Liver (tissue), 9 donors: ENCODE results near the gene CCM2L. TPM values are rescaled to one million over a fixed set of nuclear protein-coding genes. Genes with fewer than 3 reads are reported as not detected.
"Not testable (repeated sequence)": the region's sequence is repeated elsewhere in the genome, so short reads cannot be mapped to it uniquely, and the experiment has no call there.

Source experiments
- DNase-seq: peaks from one replicate; pipeline ENCODE4 v3.0.0-alpha.2; 2017; ENCODE audit warnings: low spot score
- H3K27ac ChIP-seq, 2 donors: one replicate each; pipeline ENCODE4 v1.7.0; 2013; ENCODE audit warnings: inconsistent platforms in 2 of 2, low read length in 2 of 2, control low read depth in 1 of 2, low read depth in 1 of 2, mild to moderate bottlenecking in 1 of 2
- H3K27me3 ChIP-seq, 4 donors: one replicate each; pipeline versions ENCODE4 v1.6.1 to v1.7.0; 2013; ENCODE audit warnings: low read length in 3 of 4, inconsistent platforms in 1 of 4, mild to moderate bottlenecking in 1 of 4, moderate library complexity in 1 of 4; ENCODE audit not compliant: control insufficient read depth in 4 of 4, insufficient read depth in 4 of 4
- H3K36me3 ChIP-seq, 4 donors: one replicate each; pipeline versions ENCODE4 v1.6.1 to v1.7.0; 2013; ENCODE audit warnings: low read length in 3 of 4, mild to moderate bottlenecking in 3 of 4, low read depth in 1 of 4, moderate library complexity in 1 of 4; ENCODE audit not compliant: control insufficient read depth in 4 of 4, insufficient read depth in 3 of 4
- H3K4me1 ChIP-seq, 4 donors: one replicate each; pipeline versions ENCODE4 v1.6.1 to v1.7.0; 2013; ENCODE audit warnings: low read length in 3 of 4, mild to moderate bottlenecking in 3 of 4, moderate library complexity in 1 of 4; ENCODE audit not compliant: control insufficient read depth in 4 of 4, insufficient read depth in 4 of 4
- H3K4me3 ChIP-seq, 3 donors: one replicate each; pipeline versions ENCODE4 v1.6.1 to v1.7.0; 2013; ENCODE audit warnings: low read length in 3 of 3, control low read depth in 1 of 3, low read depth in 1 of 3, mild to moderate bottlenecking in 1 of 3
- H3K9ac ChIP-seq, 2 donors: one replicate each; pipeline ENCODE4 v1.7.0; 2013; ENCODE audit warnings: low read length in 2 of 2, mild to moderate bottlenecking in 2 of 2, moderate library complexity in 2 of 2, control low read depth in 1 of 2, low read depth in 1 of 2
- H3K9me3 ChIP-seq, 4 donors: one replicate each; pipeline versions ENCODE4 v1.6.1 to v1.7.0; 2013; ENCODE audit warnings: low read length in 3 of 4; ENCODE audit not compliant: control insufficient read depth in 4 of 4
- ATF3 ChIP-seq: IDR thresholded peaks from 2 replicates; pipeline ENCODE4 v1.6.1; 2016; ENCODE audit warnings: antibody characterized with exemption
- CTCF ChIP-seq: fragments of 150-350 bp; IDR thresholded peaks from 2 replicates; pipeline ENCODE4 v1.5.1; 2017; ENCODE audit warnings: improper control_type of control experiment, low read depth, low read length; ENCODE audit not compliant: missing input control
- EGR1 ChIP-seq, 2 donors: IDR thresholded peaks; 2 replicates each; pipeline ENCODE4 v1.6.1; 2016 to 2018; ENCODE audit warnings: antibody characterized with exemption in 2 of 2, low read depth in 2 of 2
- FOXA1 ChIP-seq: IDR thresholded peaks from 2 replicates; pipeline ENCODE4 v1.6.1; 2016; ENCODE audit warnings: antibody characterized with exemption
- FOXA2 ChIP-seq: IDR thresholded peaks from 2 replicates; pipeline ENCODE4 v1.6.1; 2016; ENCODE audit warnings: antibody characterized with exemption
- GABPA ChIP-seq, 2 donors: IDR thresholded peaks in 1 of 2; conservative IDR thresholded peaks in 1 of 2; 2 replicates each; pipeline ENCODE4 v1.6.1; 2016; ENCODE audit warnings: antibody characterized with exemption in 2 of 2, mild to moderate bottlenecking in 1 of 2, moderate library complexity in 1 of 2
- HNF4A ChIP-seq, 2 donors: conservative IDR thresholded peaks; 2 replicates each; pipeline ENCODE4 v1.6.1; 2016; ENCODE audit warnings: antibody characterized with exemption in 2 of 2, mild to moderate bottlenecking in 2 of 2
- HNF4G ChIP-seq: IDR thresholded peaks from 2 replicates; pipeline ENCODE4 v1.6.1; 2016; ENCODE audit warnings: antibody characterized with exemption
- JUND ChIP-seq, 2 donors: IDR thresholded peaks; 2 replicates each; pipeline ENCODE4 v1.6.1; 2016; ENCODE audit warnings: antibody characterized with exemption in 2 of 2
- NR2F2 ChIP-seq: IDR thresholded peaks from 2 replicates; pipeline ENCODE4 v1.6.1; 2016; ENCODE audit warnings: antibody characterized with exemption
- RAD21 ChIP-seq, 2 donors: IDR thresholded peaks; 2 replicates each; pipeline ENCODE4 v1.6.1; 2016; ENCODE audit warnings: antibody characterized with exemption in 2 of 2, mild to moderate bottlenecking in 2 of 2
- RXRA ChIP-seq, 2 donors: IDR thresholded peaks; 2 replicates each; pipeline ENCODE4 v1.6.1; 2017 to 2018; ENCODE audit warnings: antibody characterized with exemption in 2 of 2, mild to moderate bottlenecking in 1 of 2
- SP1 ChIP-seq: IDR thresholded peaks from 2 replicates; pipeline ENCODE4 v1.6.1; 2018; ENCODE audit warnings: antibody characterized with exemption, mild to moderate bottlenecking
- TAF1 ChIP-seq: conservative IDR thresholded peaks from 2 replicates; pipeline ENCODE4 v1.6.1; 2016; ENCODE audit warnings: antibody characterized with exemption, mild to moderate bottlenecking
- YY1 ChIP-seq: IDR thresholded peaks from 2 replicates; pipeline ENCODE4 v1.6.1; 2016; ENCODE audit warnings: antibody characterized with exemption, mild to moderate bottlenecking
- WGBS: extraction: QIAGEN DNeasy Blood & Tissue Kit; methylation state at CpG from one replicate; pipeline ENCODE4 v1.1.7; 2013; 5-methylcytosine and 5-hydroxymethylcytosine counted together
- polyA plus RNA-seq, 2 donors: library from polyadenylated mRNA; stranded (reverse) in 1 of 2; unstranded in 1 of 2; fragments of 200-250 nt in 1 of 2; fragments of >200 nt in 1 of 2; fragmentation: Nextera tagmentation in 1 of 2; extraction: Ambion mirVana in 1 of 2; gene quantifications; one replicate each; pipeline versions ENCODE4 v1.2.1 to v1.2.3, GENCODE V29; 2013 to 2015
- total RNA-seq, 2 donors: library from RNA; depleted of rRNA; stranded (reverse); fragments of >200 nt; gene quantifications; one replicate each; pipeline ENCODE4 v1.2.3, GENCODE V29; 2014
- TF ChIP-seq, protein P1 (sequence below): IDR thresholded peaks from 2 replicates; pipeline ENCODE4 v1.6.1; 2016; ENCODE audit warnings: antibody characterized with exemption
- TF ChIP-seq, protein P2 (sequence below): IDR thresholded peaks from 2 replicates; pipeline ENCODE4 v1.6.1; 2016; ENCODE audit warnings: antibody characterized with exemption
- TF ChIP-seq, protein P3 (sequence below): IDR thresholded peaks from 2 replicates; pipeline ENCODE4 v1.6.1; 2016; ENCODE audit warnings: antibody characterized with exemption, mild to moderate bottlenecking
- donor health status: healthy.
- donor health status: healthy.
- donor health status: healthy.
- donor health status: healthy.
- donor health status: healthy.

The CCM2L gene
- total and polyA plus RNA-seq, 4 donors = 0.31 to 2.1 (median 1.2) TPM

DNA sequence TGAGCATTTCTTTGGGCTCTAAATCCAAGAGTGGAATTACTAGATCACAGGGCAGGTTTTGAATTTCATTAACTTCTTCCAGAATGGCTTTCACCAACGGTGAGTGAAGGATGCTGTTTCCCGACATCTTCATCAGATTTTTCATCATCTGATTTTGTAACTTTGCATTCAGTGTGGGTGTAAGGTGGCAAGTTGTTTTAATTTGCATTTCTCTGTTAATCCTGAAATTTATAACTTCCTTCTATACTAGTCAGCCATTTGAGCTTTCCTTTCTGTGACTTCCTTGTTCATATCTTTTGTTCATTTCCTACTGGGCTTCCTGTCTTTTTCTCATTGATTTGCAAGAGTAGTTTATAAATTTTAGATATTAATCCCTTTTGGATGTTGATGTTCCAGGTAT lies 23.1 kb downstream of the CCM2L start:
- no peak overlapping the region for H3K9ac ChIP-seq
- H3K4me1 ChIP-seq = peaks cover 3 to 13% (median 7%) of the 10 kb centered on the region in 4 donors
- WGBS = 57% methylated on average over 2 of the region's 2 CpGs
- no peak overlapping the region for H3K4me3 ChIP-seq
- no peak overlapping the region for H3K27ac ChIP-seq
- no peak for DNase-seq
- H3K36me3 ChIP-seq = no peaks in the 10 kb centered on the region
- H3K9me3 ChIP-seq = no peaks in the 10 kb centered on the region
- TF ChIP-seq CTCF = no peak
- no peak for TF ChIP-seq TAF1
- TF ChIP-seq FOXA1 = no peak
- TF ChIP-seq, protein P1, sequence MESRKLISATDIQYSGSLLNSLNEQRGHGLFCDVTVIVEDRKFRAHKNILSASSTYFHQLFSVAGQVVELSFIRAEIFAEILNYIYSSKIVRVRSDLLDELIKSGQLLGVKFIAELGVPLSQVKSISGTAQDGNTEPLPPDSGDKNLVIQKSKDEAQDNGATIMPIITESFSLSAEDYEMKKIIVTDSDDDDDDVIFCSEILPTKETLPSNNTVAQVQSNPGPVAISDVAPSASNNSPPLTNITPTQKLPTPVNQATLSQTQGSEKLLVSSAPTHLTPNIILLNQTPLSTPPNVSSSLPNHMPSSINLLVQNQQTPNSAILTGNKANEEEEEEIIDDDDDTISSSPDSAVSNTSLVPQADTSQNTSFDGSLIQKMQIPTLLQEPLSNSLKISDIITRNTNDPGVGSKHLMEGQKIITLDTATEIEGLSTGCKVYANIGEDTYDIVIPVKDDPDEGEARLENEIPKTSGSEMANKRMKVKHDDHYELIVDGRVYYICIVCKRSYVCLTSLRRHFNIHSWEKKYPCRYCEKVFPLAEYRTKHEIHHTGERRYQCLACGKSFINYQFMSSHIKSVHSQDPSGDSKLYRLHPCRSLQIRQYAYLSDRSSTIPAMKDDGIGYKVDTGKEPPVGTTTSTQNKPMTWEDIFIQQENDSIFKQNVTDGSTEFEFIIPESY = no peak
- no peak for TF ChIP-seq RXRA (IDR thresholded peaks at IDR 0.05)
- no peak for TF ChIP-seq GABPA (IDR thresholded peaks at IDR 0.05 in 1 of 2, conservative IDR thresholded peaks at IDR 0.05 in 1 of 2)
- TF ChIP-seq RAD21 (IDR thresholded peaks at IDR 0.05) = no peak
- no peak for TF ChIP-seq SP1
- TF ChIP-seq JUND (IDR thresholded peaks at IDR 0.05) = no peak
- TF ChIP-seq FOXA2 = no peak
- TF ChIP-seq, protein P2, sequence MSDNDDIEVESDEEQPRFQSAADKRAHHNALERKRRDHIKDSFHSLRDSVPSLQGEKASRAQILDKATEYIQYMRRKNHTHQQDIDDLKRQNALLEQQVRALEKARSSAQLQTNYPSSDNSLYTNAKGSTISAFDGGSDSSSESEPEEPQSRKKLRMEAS = no peak
- no peak for TF ChIP-seq ATF3
- no peak for TF ChIP-seq HNF4G
- TF ChIP-seq HNF4A (conservative IDR thresholded peaks at IDR 0.05) = no peak
- no peak for TF ChIP-seq EGR1 (IDR thresholded peaks at IDR 0.05; ENCODE audit: low read depth in 2 of 2)
- TF ChIP-seq YY1 = no peak
- TF ChIP-seq NR2F2 = no peak
- TF ChIP-seq, protein P3, sequence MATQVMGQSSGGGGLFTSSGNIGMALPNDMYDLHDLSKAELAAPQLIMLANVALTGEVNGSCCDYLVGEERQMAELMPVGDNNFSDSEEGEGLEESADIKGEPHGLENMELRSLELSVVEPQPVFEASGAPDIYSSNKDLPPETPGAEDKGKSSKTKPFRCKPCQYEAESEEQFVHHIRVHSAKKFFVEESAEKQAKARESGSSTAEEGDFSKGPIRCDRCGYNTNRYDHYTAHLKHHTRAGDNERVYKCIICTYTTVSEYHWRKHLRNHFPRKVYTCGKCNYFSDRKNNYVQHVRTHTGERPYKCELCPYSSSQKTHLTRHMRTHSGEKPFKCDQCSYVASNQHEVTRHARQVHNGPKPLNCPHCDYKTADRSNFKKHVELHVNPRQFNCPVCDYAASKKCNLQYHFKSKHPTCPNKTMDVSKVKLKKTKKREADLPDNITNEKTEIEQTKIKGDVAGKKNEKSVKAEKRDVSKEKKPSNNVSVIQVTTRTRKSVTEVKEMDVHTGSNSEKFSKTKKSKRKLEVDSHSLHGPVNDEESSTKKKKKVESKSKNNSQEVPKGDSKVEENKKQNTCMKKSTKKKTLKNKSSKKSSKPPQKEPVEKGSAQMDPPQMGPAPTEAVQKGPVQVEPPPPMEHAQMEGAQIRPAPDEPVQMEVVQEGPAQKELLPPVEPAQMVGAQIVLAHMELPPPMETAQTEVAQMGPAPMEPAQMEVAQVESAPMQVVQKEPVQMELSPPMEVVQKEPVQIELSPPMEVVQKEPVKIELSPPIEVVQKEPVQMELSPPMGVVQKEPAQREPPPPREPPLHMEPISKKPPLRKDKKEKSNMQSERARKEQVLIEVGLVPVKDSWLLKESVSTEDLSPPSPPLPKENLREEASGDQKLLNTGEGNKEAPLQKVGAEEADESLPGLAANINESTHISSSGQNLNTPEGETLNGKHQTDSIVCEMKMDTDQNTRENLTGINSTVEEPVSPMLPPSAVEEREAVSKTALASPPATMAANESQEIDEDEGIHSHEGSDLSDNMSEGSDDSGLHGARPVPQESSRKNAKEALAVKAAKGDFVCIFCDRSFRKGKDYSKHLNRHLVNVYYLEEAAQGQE = no peak
- peaks cover 0 to 4% (median 1%) of the 10 kb centered on the region in 4 donors for H3K27me3 ChIP-seq

- H3K9ac ChIP-seq, H3K4me3 ChIP-seq, H3K27me3 ChIP-seq, H3K27ac ChIP-seq, H3K9me3 ChIP-seq, DNase-seq, H3K36me3 ChIP-seq: not testable (repeated sequence)
- peaks cover 3 to 13% (median 7%) of the 10 kb centered on the region in 4 donors for H3K4me1 ChIP-seq
- whole genome bisulfite sequencing = 68% methylated on average over 3 of the region's 3 CpGs
Measured at GRCh38 chr20:32033721-32034120, 23.5 kb downstream of the CCM2L start.
